Measurements from ENCODE around the gene SERPINB4.

DNA sequence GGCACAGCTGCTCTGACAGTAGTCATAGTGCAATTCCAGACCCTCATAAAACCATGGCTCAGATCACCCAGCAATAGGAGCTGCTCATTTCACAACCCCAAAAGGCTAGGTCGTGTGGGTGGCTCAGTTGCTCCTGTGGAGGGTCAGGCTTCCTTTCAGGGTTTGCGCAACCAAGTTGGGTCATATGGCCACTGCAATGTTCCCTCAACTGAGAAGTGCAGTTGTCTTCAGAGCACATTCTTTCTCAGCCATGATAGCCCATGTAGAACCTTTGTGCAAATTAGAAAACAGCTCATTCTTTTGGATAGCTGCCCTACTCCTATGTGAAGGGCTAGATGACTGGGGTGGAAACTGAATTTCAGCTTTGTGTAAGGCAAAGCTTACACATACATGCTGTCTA, 53.7 kb downstream of the SERPINB4 start:
- TF ChIP-seq, protein P1, sequence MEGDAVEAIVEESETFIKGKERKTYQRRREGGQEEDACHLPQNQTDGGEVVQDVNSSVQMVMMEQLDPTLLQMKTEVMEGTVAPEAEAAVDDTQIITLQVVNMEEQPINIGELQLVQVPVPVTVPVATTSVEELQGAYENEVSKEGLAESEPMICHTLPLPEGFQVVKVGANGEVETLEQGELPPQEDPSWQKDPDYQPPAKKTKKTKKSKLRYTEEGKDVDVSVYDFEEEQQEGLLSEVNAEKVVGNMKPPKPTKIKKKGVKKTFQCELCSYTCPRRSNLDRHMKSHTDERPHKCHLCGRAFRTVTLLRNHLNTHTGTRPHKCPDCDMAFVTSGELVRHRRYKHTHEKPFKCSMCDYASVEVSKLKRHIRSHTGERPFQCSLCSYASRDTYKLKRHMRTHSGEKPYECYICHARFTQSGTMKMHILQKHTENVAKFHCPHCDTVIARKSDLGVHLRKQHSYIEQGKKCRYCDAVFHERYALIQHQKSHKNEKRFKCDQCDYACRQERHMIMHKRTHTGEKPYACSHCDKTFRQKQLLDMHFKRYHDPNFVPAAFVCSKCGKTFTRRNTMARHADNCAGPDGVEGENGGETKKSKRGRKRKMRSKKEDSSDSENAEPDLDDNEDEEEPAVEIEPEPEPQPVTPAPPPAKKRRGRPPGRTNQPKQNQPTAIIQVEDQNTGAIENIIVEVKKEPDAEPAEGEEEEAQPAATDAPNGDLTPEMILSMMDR (conservative IDR thresholded peaks at IDR 0.05), result no peak
- TF ChIP-seq ZFX (IDR thresholded peaks at IDR 0.05), result no peak

Data from C4-2B (cell line).